Neural crest cell (in vitro differentiated cells): ENCODE data around the gene FIBIN. TPM values are rescaled to one million over a fixed set of nuclear protein-coding genes. Genes with fewer than 3 reads are reported as not detected.

Experiments used
- DNase-seq: peaks from one replicate; pipeline ENCODE4 v3.0.0; 2021; ENCODE audit warnings: low read depth, mixed read lengths, low spot score
- H3K27ac Mint-ChIP-seq: one replicate; pipeline ENCODE4 v1.8.0; 2021; ENCODE audit warnings: mild to moderate bottlenecking, mixed read lengths; ENCODE audit not compliant: unreplicated experiment
- H3K27me3 Mint-ChIP-seq: 2 replicates; pipeline ENCODE4 v1.8.0; 2021; ENCODE audit warnings: low read depth, mild to moderate bottlenecking, mixed read lengths
- H3K36me3 Mint-ChIP-seq: 2 replicates; pipeline ENCODE4 v1.8.0; 2021; ENCODE audit warnings: low read depth, mild to moderate bottlenecking, mixed read lengths
- H3K4me1 Mint-ChIP-seq: 2 replicates; pipeline ENCODE4 v1.8.0; 2021; ENCODE audit warnings: mixed read lengths
- H3K4me3 Mint-ChIP-seq: one replicate; pipeline ENCODE4 v1.8.0; 2021; ENCODE audit warnings: mild to moderate bottlenecking, mixed read lengths
- H3K9me3 Mint-ChIP-seq: 2 replicates; pipeline ENCODE4 v1.8.0; 2021; ENCODE audit warnings: mixed read lengths
- total RNA-seq: library from RNA; stranded (reverse); gene quantifications from 2 replicates; pipeline ENCODE4 v1.2.1, GENCODE V29; 2021
- TF ChIP-seq, protein P1 (sequence below): fragments of 200-600 bp; sonication (generic); conservative IDR thresholded peaks from 2 replicates; pipeline ENCODE4 v1.5.0; 2021; ENCODE audit warnings: antibody characterized with exemption, mild to moderate bottlenecking

The FIBIN gene
- total RNA-seq, 1 donor from 2014 or later, result 0.44 TPM

DNA sequence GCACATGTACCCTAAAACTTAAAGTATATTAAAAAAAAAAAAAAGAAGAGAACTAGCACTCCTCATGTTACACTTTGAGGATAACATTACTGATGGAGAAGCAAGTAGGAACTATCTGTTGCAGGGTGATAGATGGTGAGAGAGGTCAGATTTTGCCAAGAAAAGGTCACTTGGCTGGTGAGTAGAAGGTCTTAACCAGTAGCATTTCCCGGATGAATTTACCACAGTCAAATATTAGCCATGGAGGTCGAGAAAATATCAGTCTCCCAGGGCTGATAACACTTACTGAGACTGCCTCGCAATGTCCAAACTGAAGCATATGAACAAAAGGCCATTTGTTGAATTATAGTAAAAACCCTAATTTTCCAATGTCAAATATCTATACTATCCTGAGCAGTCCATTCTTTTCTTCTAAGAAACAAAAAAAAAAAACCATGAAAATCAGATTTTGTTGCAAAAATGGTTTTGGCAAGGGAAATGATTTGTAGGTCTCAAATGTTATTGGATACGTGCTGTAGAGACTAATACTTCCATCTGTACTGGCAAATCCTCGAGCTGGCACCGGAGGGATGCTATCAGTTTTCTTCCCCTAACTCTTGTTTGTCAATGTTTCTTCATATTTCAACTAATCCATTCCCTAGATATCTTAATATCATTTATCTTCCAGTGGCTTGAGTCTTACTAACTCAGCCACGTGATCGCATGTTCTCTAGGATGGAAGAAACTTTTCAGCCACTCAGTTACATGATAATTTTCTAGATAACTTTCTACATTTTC is 32.2 kb downstream of the FIBIN start:
- H3K9me3 Mint-ChIP-seq, result peaks cover 3% of the 10 kb centered on the region
- no peaks in the 10 kb centered on the region for H3K27me3 Mint-ChIP-seq
- TF ChIP-seq, protein P1, sequence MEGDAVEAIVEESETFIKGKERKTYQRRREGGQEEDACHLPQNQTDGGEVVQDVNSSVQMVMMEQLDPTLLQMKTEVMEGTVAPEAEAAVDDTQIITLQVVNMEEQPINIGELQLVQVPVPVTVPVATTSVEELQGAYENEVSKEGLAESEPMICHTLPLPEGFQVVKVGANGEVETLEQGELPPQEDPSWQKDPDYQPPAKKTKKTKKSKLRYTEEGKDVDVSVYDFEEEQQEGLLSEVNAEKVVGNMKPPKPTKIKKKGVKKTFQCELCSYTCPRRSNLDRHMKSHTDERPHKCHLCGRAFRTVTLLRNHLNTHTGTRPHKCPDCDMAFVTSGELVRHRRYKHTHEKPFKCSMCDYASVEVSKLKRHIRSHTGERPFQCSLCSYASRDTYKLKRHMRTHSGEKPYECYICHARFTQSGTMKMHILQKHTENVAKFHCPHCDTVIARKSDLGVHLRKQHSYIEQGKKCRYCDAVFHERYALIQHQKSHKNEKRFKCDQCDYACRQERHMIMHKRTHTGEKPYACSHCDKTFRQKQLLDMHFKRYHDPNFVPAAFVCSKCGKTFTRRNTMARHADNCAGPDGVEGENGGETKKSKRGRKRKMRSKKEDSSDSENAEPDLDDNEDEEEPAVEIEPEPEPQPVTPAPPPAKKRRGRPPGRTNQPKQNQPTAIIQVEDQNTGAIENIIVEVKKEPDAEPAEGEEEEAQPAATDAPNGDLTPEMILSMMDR, result no peak
- no peaks in the 10 kb centered on the region for H3K36me3 Mint-ChIP-seq
- no peak for DNase-seq
- H3K27ac Mint-ChIP-seq, result no peak overlapping the region
- H3K4me3 Mint-ChIP-seq, result no peak overlapping the region
- peaks cover 5% of the 10 kb centered on the region for H3K4me1 Mint-ChIP-seq

DNA sequence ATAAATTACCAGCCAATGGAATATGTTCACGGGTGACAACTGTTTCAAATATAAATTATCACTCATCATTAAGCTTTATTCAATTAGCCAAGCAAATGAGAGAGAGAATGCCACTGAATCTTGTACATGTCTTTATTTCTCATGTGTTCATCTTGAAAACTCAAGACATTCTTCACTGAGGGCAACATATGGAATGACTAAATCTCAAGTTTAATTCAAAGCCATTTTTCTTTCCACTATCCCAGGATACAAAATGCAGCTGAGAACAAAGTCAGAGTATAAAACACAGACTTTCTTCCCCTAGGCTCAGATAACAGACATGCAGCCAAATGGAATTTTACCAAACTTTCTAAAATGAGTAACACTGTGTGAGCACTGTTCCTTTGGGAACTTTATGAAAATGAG is 34.7 kb downstream of the FIBIN start:
- H3K4me1 Mint-ChIP-seq, result peaks cover 5% of the 10 kb centered on the region

DNA sequence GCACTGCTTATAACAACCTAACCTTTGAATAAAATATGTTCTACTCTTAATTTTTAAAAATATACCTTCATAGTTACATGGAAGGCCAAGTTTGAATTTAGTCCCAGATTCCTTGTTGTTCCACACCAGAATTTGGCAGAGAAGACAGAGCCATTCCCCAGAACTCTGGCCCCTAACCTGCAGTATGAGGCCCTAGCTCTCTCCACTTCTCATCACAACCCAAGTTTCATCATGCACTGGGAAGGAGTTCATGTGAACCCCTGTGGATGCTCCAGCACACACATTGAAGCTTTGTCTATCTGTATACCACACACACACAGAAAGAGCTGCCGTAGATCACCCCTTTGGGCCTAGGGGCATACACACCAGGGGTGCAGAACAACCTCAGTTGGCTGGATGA is 36.1 kb downstream of the FIBIN start:
- peaks cover 11% of the 10 kb centered on the region for H3K9me3 Mint-ChIP-seq
- H3K36me3 Mint-ChIP-seq, result peaks cover 8% of the 10 kb centered on the region
- no peaks in the 10 kb centered on the region for H3K27me3 Mint-ChIP-seq
- no peak overlapping the region for H3K4me3 Mint-ChIP-seq
- no peak overlapping the region for H3K27ac Mint-ChIP-seq
- TF ChIP-seq, protein P1, result no peak
- no peak for DNase-seq
- peaks cover 5% of the 10 kb centered on the region for H3K4me1 Mint-ChIP-seq

More for the DNA sequence above, 34.7 kb downstream of the FIBIN start:
- Mint-ChIP-seq H3K9me3 (peaks cover 3% of the 10 kb centered on the region), H3K4me3 (no peak overlapping the region), H3K27me3 (no peaks in the 10 kb centered on the region), H3K36me3 (no peaks in the 10 kb centered on the region), H3K27ac (no peak overlapping the region)
- TF ChIP-seq, protein P1, result no peak
- DNase-seq, result no peak

- Mint-ChIP-seq H3K4me1 (no peaks in the 10 kb centered on the region), H3K36me3 (peaks cover 11% of the 10 kb centered on the region), H3K27ac (no peak overlapping the region), H3K4me3 (no peak overlapping the region), H3K9me3 (peaks cover 12% of the 10 kb centered on the region), H3K27me3 (no peaks in the 10 kb centered on the region)
- no peak for DNase-seq
- TF ChIP-seq, protein P1, result no peak
Measured at GRCh38 chr11:27031754-27032153, 37.8 kb downstream of the FIBIN start.

DNA sequence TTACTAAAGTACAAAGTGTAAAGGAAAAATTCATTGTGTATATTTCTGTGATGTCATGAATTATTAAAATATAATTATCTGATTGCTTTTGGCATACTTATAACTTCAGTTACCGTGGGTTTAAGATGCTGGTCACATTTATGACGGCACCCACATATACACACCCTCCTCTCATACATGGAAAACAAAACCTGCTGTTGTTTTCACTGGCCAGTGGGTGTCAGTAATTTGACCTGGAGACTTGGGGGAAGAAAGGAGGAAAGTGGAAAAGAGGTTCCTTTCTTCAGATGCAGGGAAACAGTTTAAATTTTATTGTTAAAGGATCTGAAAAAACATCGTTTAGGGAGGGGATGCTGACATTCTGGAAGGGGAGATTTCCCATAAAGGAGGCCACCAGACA is 46.0 kb downstream of the FIBIN start:
- Mint-ChIP-seq H3K4me1 (peaks cover 9% of the 10 kb centered on the region), H3K4me3 (no peak overlapping the region), H3K9me3 (peaks cover 18% of the 10 kb centered on the region), H3K27me3 (no peaks in the 10 kb centered on the region), H3K27ac (peak overlapping the region; percentile 88), H3K36me3 (peaks cover 25% of the 10 kb centered on the region)
- TF ChIP-seq, protein P1, result no peak
- no peak for DNase-seq
